Caco-2 (cell line): ENCODE results near the gene NDST1. TPM values are rescaled to one million over a fixed set of nuclear protein-coding genes. Genes with fewer than 3 reads are reported as not detected.

Experiments used
- BruUV-seq: library from RNA; stranded (reverse); fragments of 400-500 nt; replicated peaks from 2 replicates; lab custom pipeline; 2021; lab: Mats Ljungman, UMichigan
- CTCF ChIA-PET: fragments of 300-600 bp; sonication (Branson Sonifier 250); formaldehyde crosslinking; loops from one replicate; lab custom pipeline; 2022; ENCODE audit warnings: antibody characterized with exemption; lab: Charles Lee
- POLR2A ChIA-PET: fragments of 300-600 bp; sonication (Branson Sonifier 250); formaldehyde crosslinking; loops from one replicate; lab custom pipeline; 2022; ENCODE audit warnings: antibody characterized with exemption; lab: Charles Lee
- DNase-seq, 2 experiments: peaks; one replicate each; pipeline versions ENCODE4 v3.0.0 to v3.0.0-alpha.2; 2020 to 2022
- H3K27me3 ChIP-seq: replicated peaks from 2 replicates; pipeline ENCODE4 v1.6.0; 2011; ENCODE audit warnings: low read length; ENCODE audit not compliant: control insufficient read depth, insufficient read depth
- H3K36me3 ChIP-seq: 2 replicates; pipeline ENCODE4 v1.5.1; 2011; ENCODE audit warnings: low read length; ENCODE audit not compliant: control insufficient read depth, insufficient read depth
- H3K4me1 ChIP-seq: fragments of 250-450 bp; sonication (Bioruptor Pico); 2 replicates; pipeline ENCODE4 v1.5.1; 2020; ENCODE audit warnings: mild to moderate bottlenecking
- H3K4me3 ChIP-seq: 2 replicates; pipeline ENCODE4 v1.5.1; 2011; ENCODE audit warnings: low read depth, mild to moderate bottlenecking, control low read depth, low read length
- H3K9me3 ChIP-seq: fragments of 250-450 bp; sonication (Bioruptor Pico); 2 replicates; pipeline ENCODE4 v1.5.1; 2020; ENCODE audit warnings: mild to moderate bottlenecking, moderate library complexity
- H3K27ac Mint-ChIP-seq: one replicate; pipeline ENCODE4 v1.8.0; 2022; ENCODE audit warnings: mixed read lengths; ENCODE audit not compliant: unreplicated experiment
- H3K27me3 Mint-ChIP-seq: one replicate; pipeline ENCODE4 v1.8.0; 2022; ENCODE audit warnings: mixed read lengths; ENCODE audit not compliant: insufficient read depth, unreplicated experiment
- H3K36me3 Mint-ChIP-seq: one replicate; pipeline ENCODE4 v1.8.0; 2022; ENCODE audit warnings: mild to moderate bottlenecking, mixed read lengths; ENCODE audit not compliant: insufficient read depth, unreplicated experiment
- H3K4me1 Mint-ChIP-seq: one replicate; pipeline ENCODE4 v1.8.0; 2022; ENCODE audit warnings: low read depth, mixed read lengths; ENCODE audit not compliant: unreplicated experiment
- H3K4me3 Mint-ChIP-seq: one replicate; pipeline ENCODE4 v1.8.0; 2022; ENCODE audit warnings: mild to moderate bottlenecking, moderate library complexity, mixed read lengths; ENCODE audit not compliant: unreplicated experiment
- H3K9me3 Mint-ChIP-seq: one replicate; pipeline ENCODE4 v1.8.0; 2022; ENCODE audit warnings: mixed read lengths; ENCODE audit not compliant: unreplicated experiment
- intact Hi-C: fragments of 100-400 bp; cut with micrococcal nuclease; formaldehyde crosslinking; loops from one replicate; pipeline ENCODE4 v1.10.0; 2022; ENCODE audit not compliant: unreplicated experiment
- total RNA-seq: library from RNA; stranded (reverse); gene quantifications from 2 replicates; pipeline ENCODE4 v1.2.3, GENCODE V29; 2022
- TF ChIP-seq, protein P1 (sequence below), 2 experiments: fragments of 200-600 bp in 1 of 2; IDR thresholded peaks; 1 replicate in 1 of 2; 2 replicates in 1 of 2; pipeline versions ENCODE4 v1.5.1 to v1.8.0; 2011 to 2022; ENCODE audit warnings: antibody characterized with exemption in 1 of 2, control low read depth in 1 of 2, inconsistent platforms in 1 of 2, low read depth in 1 of 2, low read length in 1 of 2, mild to moderate bottlenecking in 1 of 2, moderate library complexity in 1 of 2; ENCODE audit not compliant: insufficient read depth in 1 of 2, severe bottlenecking in 1 of 2, unreplicated experiment in 1 of 2

Gene NDST1
- total RNA-seq, 1 experiment from 2014 or later, result 110 TPM

DNA sequence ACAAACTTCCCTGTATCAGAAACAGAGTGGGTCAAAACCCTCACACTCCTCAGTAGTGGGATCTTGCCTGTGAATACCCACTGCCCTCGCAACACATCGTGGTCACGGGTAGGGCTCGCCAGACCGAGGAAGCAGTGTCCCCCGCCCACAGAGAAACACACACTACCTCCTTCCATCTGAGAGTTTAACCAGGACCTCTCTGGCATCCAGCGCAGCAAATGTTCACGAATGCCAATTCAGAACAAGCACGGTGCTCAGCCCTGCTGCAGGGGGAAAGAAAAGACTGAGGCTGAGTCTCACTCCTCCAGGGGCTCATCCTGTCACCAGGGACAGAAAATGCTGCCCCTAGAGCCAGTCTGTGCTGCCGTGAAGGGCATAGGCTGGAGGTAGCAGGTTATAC is 90.1 kb downstream of the NDST1 start:
- TF ChIP-seq, protein P1, sequence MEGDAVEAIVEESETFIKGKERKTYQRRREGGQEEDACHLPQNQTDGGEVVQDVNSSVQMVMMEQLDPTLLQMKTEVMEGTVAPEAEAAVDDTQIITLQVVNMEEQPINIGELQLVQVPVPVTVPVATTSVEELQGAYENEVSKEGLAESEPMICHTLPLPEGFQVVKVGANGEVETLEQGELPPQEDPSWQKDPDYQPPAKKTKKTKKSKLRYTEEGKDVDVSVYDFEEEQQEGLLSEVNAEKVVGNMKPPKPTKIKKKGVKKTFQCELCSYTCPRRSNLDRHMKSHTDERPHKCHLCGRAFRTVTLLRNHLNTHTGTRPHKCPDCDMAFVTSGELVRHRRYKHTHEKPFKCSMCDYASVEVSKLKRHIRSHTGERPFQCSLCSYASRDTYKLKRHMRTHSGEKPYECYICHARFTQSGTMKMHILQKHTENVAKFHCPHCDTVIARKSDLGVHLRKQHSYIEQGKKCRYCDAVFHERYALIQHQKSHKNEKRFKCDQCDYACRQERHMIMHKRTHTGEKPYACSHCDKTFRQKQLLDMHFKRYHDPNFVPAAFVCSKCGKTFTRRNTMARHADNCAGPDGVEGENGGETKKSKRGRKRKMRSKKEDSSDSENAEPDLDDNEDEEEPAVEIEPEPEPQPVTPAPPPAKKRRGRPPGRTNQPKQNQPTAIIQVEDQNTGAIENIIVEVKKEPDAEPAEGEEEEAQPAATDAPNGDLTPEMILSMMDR (IDR thresholded peaks at IDR 0.05; ENCODE audit: insufficient read depth in 1 of 2, low read depth in 1 of 2, low read length in 1 of 2, severe bottlenecking in 1 of 2, unreplicated experiment in 1 of 2), result no peak
- Histone ChIP-seq H3K4me3 (no peak overlapping the region), H3K4me1 (peaks cover 33% of the 10 kb centered on the region), H3K9me3 (no peaks in the 10 kb centered on the region), H3K36me3 (no peaks in the 10 kb centered on the region), H3K27me3 (no peaks in the 10 kb centered on the region)
- Mint-ChIP-seq H3K4me1 (peaks cover 30% of the 10 kb centered on the region), H3K36me3 (no peaks in the 10 kb centered on the region), H3K9me3 (no peaks in the 10 kb centered on the region), H3K27ac (no peak overlapping the region), H3K4me3 (no peak overlapping the region), H3K27me3 (no peaks in the 10 kb centered on the region)
- ChIA-PET POLR2A (no interaction called here), CTCF (no interaction called here)
- no peak for DNase-seq
- intact Hi-C loops, result no loop called here
- no TSS peak for BruUV-seq

DNA sequence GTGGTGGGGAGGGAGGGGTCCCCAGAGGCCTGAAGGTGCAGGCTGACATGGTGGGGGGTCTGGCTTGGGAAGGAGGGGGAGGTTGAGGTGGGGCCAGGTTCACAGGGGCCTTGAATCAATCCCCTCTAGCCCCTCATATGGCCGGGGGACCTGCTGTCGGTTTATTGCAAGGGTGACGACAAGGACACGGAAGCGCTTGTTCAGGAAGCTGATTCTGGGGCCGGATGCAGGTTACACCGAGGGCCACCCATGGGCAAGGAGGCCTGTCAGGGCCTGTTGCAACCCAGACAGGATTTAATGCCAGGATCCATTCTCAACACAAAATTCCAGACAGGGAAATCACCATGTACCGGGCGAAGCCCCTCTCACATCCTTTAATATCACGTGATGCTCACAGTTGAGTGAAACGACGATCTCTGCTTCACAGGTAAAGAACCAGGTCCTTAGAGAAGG is 90.9 kb downstream of the NDST1 start:
- intact Hi-C loops, result no loop called here
- no peaks in the 10 kb centered on the region for H3K36me3 ChIP-seq
- no peak overlapping the region for H3K4me3 ChIP-seq
- Mint-ChIP-seq H3K36me3 (no peaks in the 10 kb centered on the region), H3K9me3 (no peaks in the 10 kb centered on the region), H3K4me1 (peaks cover 24% of the 10 kb centered on the region), H3K27me3 (no peaks in the 10 kb centered on the region), H3K27ac (no peak overlapping the region), H3K4me3 (no peak overlapping the region)
- CTCF ChIA-PET, result no interaction called here
- no peaks in the 10 kb centered on the region for H3K9me3 ChIP-seq
- POLR2A ChIA-PET, result no interaction called here
- peaks cover 28% of the 10 kb centered on the region for H3K4me1 ChIP-seq
- no peaks in the 10 kb centered on the region for H3K27me3 ChIP-seq
- TF ChIP-seq, protein P1 (IDR thresholded peaks at IDR 0.05; ENCODE audit: insufficient read depth in 1 of 2, low read depth in 1 of 2, low read length in 1 of 2, severe bottlenecking in 1 of 2, unreplicated experiment in 1 of 2), result no peak
- DNase-seq, result no peak
- BruUV-seq, result no TSS peak

DNA sequence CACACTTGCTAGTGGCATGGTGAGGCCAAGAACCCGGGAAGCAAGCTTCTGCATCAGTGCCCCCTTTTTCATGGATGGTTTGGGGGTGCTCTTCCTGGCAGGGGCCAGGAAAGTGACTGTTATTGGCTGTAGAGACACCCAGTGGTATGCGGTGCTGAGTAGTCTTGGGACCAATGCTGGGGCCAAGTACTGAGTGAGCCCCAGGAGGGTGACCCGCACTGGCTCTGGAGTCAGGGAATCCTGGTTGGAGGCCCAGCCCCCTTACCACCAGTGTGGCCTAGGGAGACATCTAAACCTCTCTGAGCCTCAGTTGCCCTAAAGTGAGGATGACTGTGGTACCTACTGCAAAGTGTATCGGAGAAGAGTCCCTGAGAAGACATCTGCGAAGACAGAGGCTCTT is 91.3 kb downstream of the NDST1 start:
- no peak overlapping the region for H3K4me3 ChIP-seq
- Mint-ChIP-seq H3K27me3 (no peaks in the 10 kb centered on the region), H3K4me1 (peaks cover 23% of the 10 kb centered on the region), H3K4me3 (no peak overlapping the region), H3K36me3 (no peaks in the 10 kb centered on the region), H3K27ac (no peak overlapping the region), H3K9me3 (no peaks in the 10 kb centered on the region)
- BruUV-seq, result no TSS peak
- ChIA-PET CTCF (no interaction called here), POLR2A (no interaction called here)
- H3K27me3 ChIP-seq, result no peaks in the 10 kb centered on the region
- TF ChIP-seq, protein P1 (IDR thresholded peaks at IDR 0.05; ENCODE audit: insufficient read depth in 1 of 2, low read depth in 1 of 2, low read length in 1 of 2, severe bottlenecking in 1 of 2, unreplicated experiment in 1 of 2), result no peak
- intact Hi-C loops, result no loop called here
- H3K4me1 ChIP-seq, result peaks cover 26% of the 10 kb centered on the region
- no peak for DNase-seq
- no peaks in the 10 kb centered on the region for H3K36me3 ChIP-seq
- no peaks in the 10 kb centered on the region for H3K9me3 ChIP-seq
